GM12878 (cell line): ENCODE data around the gene ANO2. TPM values are rescaled to one million over a fixed set of nuclear protein-coding genes. Genes with fewer than 3 reads are reported as not detected.

Experiments used
- ATAC-seq: fragments of 200-7000 bp; cut with Tn5 transposase; 3 replicates; pipeline ENCODE4 v1.9.1; 2020; ENCODE audit warnings: mild to moderate bottlenecking, moderate library complexity
- BruUV-seq: library from RNA; stranded (reverse); fragments of 400-500 nt; replicated peaks from 2 replicates; lab custom pipeline; 2021; lab: Mats Ljungman, UMichigan
- CTCF ChIA-PET: fragments of 300-600 bp; sonication (Branson Sonifier 250); formaldehyde crosslinking; extraction: SDS; loops from one replicate; lab custom pipeline; 2021; ENCODE audit warnings: inconsistent platforms; lab: Yijun Ruan, JAX
- POLR2A ChIA-PET: fragments of 350-600 bp; formaldehyde crosslinking; extraction: SDS; loops from one replicate; lab custom pipeline; 2021; ENCODE audit warnings: inconsistent platforms; lab: Charles Lee
- RAD21 ChIA-PET: fragments of 300-600 bp; sonication (Branson Sonifier 250); formaldehyde crosslinking; loops from one replicate; lab custom pipeline; 2023; ENCODE audit warnings: antibody characterized with exemption; ENCODE audit not compliant: unreplicated experiment; lab: Charles Lee
- SMC1A ChIA-PET: fragments of 300-600 bp; sonication (Branson Sonifier 250); formaldehyde crosslinking; loops from one replicate; lab custom pipeline; 2023; ENCODE audit not compliant: unreplicated experiment, uncharacterized antibody; lab: Charles Lee
- DNase-seq: peaks from one replicate; pipeline ENCODE4 v3.0.0-alpha.2; 2011; ENCODE audit warnings: low read depth, low spot score
- FAIRE-seq: peaks from 3 replicates; lab custom pipeline; 2011; peaks lifted over from hg19 to GRCh38; lab: Jason Lieb, UNC
- H2AFZ ChIP-seq: 2 replicates; pipeline ENCODE4 v1.6.0; 2011; ENCODE audit warnings: low read depth, low read length, control low read depth; ENCODE audit not compliant: control insufficient read depth
- H3K27ac ChIP-seq: 2 replicates; pipeline ENCODE4 v1.5.1; 2011; ENCODE audit warnings: control low read depth; ENCODE audit not compliant: control insufficient read depth, insufficient read depth
- H3K27me3 ChIP-seq, 2 experiments: replicated peaks in 1 of 2; 2 replicates each; pipeline versions ENCODE4 v1.6.0 to v1.6.1; 2011; ENCODE audit warnings: low read length in 1 of 2; ENCODE audit not compliant: control insufficient read depth in 2 of 2, insufficient read depth in 2 of 2
- H3K36me3 ChIP-seq, 2 experiments: 2 replicates each; pipeline ENCODE4 v1.5.1; 2011; ENCODE audit warnings: low read length in 1 of 2; ENCODE audit not compliant: control insufficient read depth in 2 of 2, insufficient read depth in 2 of 2
- H3K4me1 ChIP-seq: 2 replicates; pipeline ENCODE4 v1.6.1; 2011; ENCODE audit warnings: mild to moderate bottlenecking, low read length, moderate library complexity, mixed read lengths; ENCODE audit not compliant: control insufficient read depth, insufficient read depth
- H3K4me2 ChIP-seq: 2 replicates; pipeline ENCODE4 v1.6.0; 2011; ENCODE audit warnings: control low read depth; ENCODE audit not compliant: control insufficient read depth, insufficient read depth
- H3K4me3 ChIP-seq: fragments of 200-600 bp; sonication (generic); 2 replicates; pipeline ENCODE4 v1.5.1; 2016
- H3K79me2 ChIP-seq: 2 replicates; pipeline ENCODE4 v1.6.0; 2011; ENCODE audit warnings: low read length; ENCODE audit not compliant: control insufficient read depth, insufficient read depth
- H3K9ac ChIP-seq: 2 replicates; pipeline ENCODE4 v1.8.0; 2011; ENCODE audit warnings: low read length, control low read depth, mixed read lengths; ENCODE audit not compliant: control insufficient read depth, insufficient read depth
- H3K9me3 ChIP-seq: replicated peaks from 3 replicates; pipeline ENCODE4 v1.5.1; 2011; ENCODE audit warnings: mild to moderate bottlenecking, low read length; ENCODE audit not compliant: control insufficient read depth, insufficient read depth
- H4K20me1 ChIP-seq: 2 replicates; pipeline ENCODE4 v1.6.0; 2011; ENCODE audit not compliant: control insufficient read depth, insufficient read depth
- BHLHE40 ChIP-seq, 2 experiments: fragments of 450-650 bp in 1 of 2; IDR thresholded peaks; 2 replicates each; pipeline ENCODE4 v1.6.1; 2011 to 2017; ENCODE audit warnings: low read depth in 2 of 2, borderline replicate concordance in 1 of 2, improper control_type of control experiment in 1 of 2, low read length in 1 of 2, mild to moderate bottlenecking in 1 of 2
- CBFB ChIP-seq: IDR thresholded peaks from 2 replicates; pipeline ENCODE4 v1.6.1; 2016; ENCODE audit warnings: antibody characterized with exemption, low read depth
- CHD1 ChIP-seq: IDR thresholded peaks from 2 replicates; pipeline ENCODE4 v1.6.1; 2012; ENCODE audit warnings: low read depth, low read length, improper control_type of control experiment
- ELK1 ChIP-seq: IDR thresholded peaks from 2 replicates; pipeline ENCODE4 v1.6.1; 2012; ENCODE audit warnings: low read depth, low read length, improper control_type of control experiment
- FOXK2 ChIP-seq: fragments of 450-650 bp; IDR thresholded peaks from 2 replicates; pipeline ENCODE4 v1.6.1; 2017; ENCODE audit warnings: mild to moderate bottlenecking, moderate library complexity
- GABPA ChIP-seq: IDR thresholded peaks from 2 replicates; pipeline ENCODE4 v1.6.1; 2014; ENCODE audit warnings: antibody characterized with exemption, low read depth, mild to moderate bottlenecking, inconsistent platforms
- KLF5 ChIP-seq: fragments of 450-650 bp; IDR thresholded peaks from 2 replicates; pipeline ENCODE4 v1.6.1; 2014; ENCODE audit warnings: mild to moderate bottlenecking; ENCODE audit not compliant: partially characterized antibody
- NFYB ChIP-seq: IDR thresholded peaks from 2 replicates; pipeline ENCODE4 v1.6.1; 2011; ENCODE audit warnings: low read depth, mild to moderate bottlenecking, low read length, improper control_type of control experiment, moderate library complexity; ENCODE audit not compliant: insufficient read depth
- PRDM15 ChIP-seq: fragments of 450-650 bp; formaldehyde crosslinking; IDR thresholded peaks from 2 replicates; pipeline ENCODE4 v1.4.0; 2020; ENCODE audit warnings: mild to moderate bottlenecking, moderate library complexity
- REST ChIP-seq: IDR thresholded peaks from 2 replicates; pipeline ENCODE4 v1.6.1; 2012; ENCODE audit warnings: mild to moderate bottlenecking, low read depth, low read length
- RUNX3 ChIP-seq: IDR thresholded peaks from 2 replicates; pipeline ENCODE4 v1.6.1; 2012; ENCODE audit warnings: low read length, inconsistent platforms
- SKIL ChIP-seq: fragments of 450-650 bp; IDR thresholded peaks from 2 replicates; pipeline ENCODE4 v1.6.1; 2017; ENCODE audit warnings: mild to moderate bottlenecking, low read depth, inconsistent platforms; ENCODE audit not compliant: poor library complexity, severe bottlenecking
- TAF1 ChIP-seq: IDR thresholded peaks from 2 replicates; pipeline ENCODE4 v1.6.1; 2011; ENCODE audit warnings: mild to moderate bottlenecking, low read depth, low read length, borderline replicate concordance
- WGBS: methylation state at CpG from one replicate; pipeline ENCODE4 v1.1.6; 2016; ENCODE audit warnings: low lambda C conversion rate; ENCODE audit not compliant: insufficient replicate concordance, insufficient coverage; ENCODE audit errors: missing lambda C conversion rate; 5-methylcytosine and 5-hydroxymethylcytosine counted together
- in situ Hi-C: fragments of 300-500 bp; cut with MboI; formaldehyde crosslinking; loops from 9 replicates; pipeline ENCODE4 v1.14.3; 2018; ENCODE audit warnings: mixed read lengths
- intact Hi-C: fragments of 100-400 bp; cut with micrococcal nuclease; formaldehyde crosslinking; loops from one replicate; pipeline ENCODE4 v1.14.2; 2022; ENCODE audit not compliant: unreplicated experiment
- polyA plus RNA-seq, 11 experiments: library from polyadenylated mRNA; depleted of rRNA in 4 of 11; unstranded in 6 of 11; stranded (reverse) in 5 of 11; fragments of >200 nt; fragmentation: Nextera tagmentation in 4 of 11; fragmentation: Illumina TruSeq in 1 of 11; extraction: Ambion mirVana in 4 of 11; extraction: Trizol in 1 of 11; gene quantifications; 1 replicate in 1 of 11; 2 replicates in 10 of 11; pipeline versions ENCODE4 v1.2.1 to v1.2.3, GENCODE V29; 2011 to 2016; ENCODE audit warnings: inconsistent platforms in 2 of 11, missing spikeins in 2 of 11, low read depth in 1 of 11
- total RNA-seq, 4 experiments: library from RNA; depleted of rRNA in 3 of 4; stranded (reverse); fragments of >200 nt in 3 of 4; fragmentation: Illumina TruSeq in 1 of 4; extraction: Trizol in 1 of 4; gene quantifications; 2 replicates each; pipeline versions ENCODE4 v1.2.1 to v1.2.3, GENCODE V29; 2013 to 2021

The ANO2 gene
- total and polyA plus RNA-seq, 10 of the 15 experiments (the other 5 are each of a cell fraction or from before 2014, with no cell fraction given): not detected

GRCh38 chr12:5817246-5817645 is 127.8 kb downstream of the ANO2 start:
- Histone ChIP-seq H3K9ac (no peak overlapping the region), H4K20me1 (no peaks in the 10 kb centered on the region), H3K27me3 (no peaks in the 10 kb centered on the region), H3K79me2 (no peaks in the 10 kb centered on the region), H2AFZ (no peak overlapping the region), H3K4me3 (no peak overlapping the region), H3K36me3 (no peaks in the 10 kb centered on the region), H3K9me3 (no peaks in the 10 kb centered on the region; the same call in 2 of the 3 replicates), H3K4me1 (no peaks in the 10 kb centered on the region), H3K27ac (no peak overlapping the region), H3K4me2 (no peak overlapping the region)
- ChIA-PET RAD21 (no interaction called here), SMC1A (no interaction called here), CTCF (no interaction called here), POLR2A (no interaction called here)
- in situ Hi-C loops (no loop called here), intact Hi-C loops (no loop called here)
- no peak for ATAC-seq
- 23% methylated on average over 4 of the region's 4 CpGs for WGBS
- DNase-seq: no peak
- BruUV-seq: no TSS peak
- FAIRE-seq: no peak
- TF ChIP-seq REST: no peak
- TF ChIP-seq CHD1: no peak
- TF ChIP-seq PRDM15 (CRISPR knock-in tag): no peak
- no peak for TF ChIP-seq BHLHE40 (IDR thresholded peaks at IDR 0.05; ENCODE audit: borderline replicate concordance in 1 of 2, low read depth in 2 of 2, low read length in 1 of 2)
- TF ChIP-seq CBFB: no peak
- no peak for TF ChIP-seq SKIL
- TF ChIP-seq FOXK2: no peak
- no peak for TF ChIP-seq GABPA
- TF ChIP-seq ELK1: no peak
- TF ChIP-seq NFYB: no peak
- TF ChIP-seq RUNX3: no peak
- TF ChIP-seq KLF5: no peak
- no peak for TF ChIP-seq TAF1
